Measurements from ENCODE around the gene SLC16A6. TPM values are rescaled to one million over a fixed set of nuclear protein-coding genes. Genes with fewer than 3 reads are reported as not detected.
"Not testable (repeated sequence)": the region's sequence is repeated elsewhere in the genome, so short reads cannot be mapped to it uniquely, and the experiment has no call there.

Gene SLC16A6
- total and polyA plus RNA-seq, 2 experiments from 2014 or later, result 0.16 to 0.32 TPM

GRCh38 chr17:68228817-68229570 is 61.9 kb downstream of the SLC16A6 start:
- H3K27me3 ChIP-seq (replicated peaks; ENCODE audit: insufficient read depth), result no peaks in the 10 kb centered on the region
- H3K9me2 ChIP-seq (ENCODE audit: insufficient read depth), result no peaks in the 10 kb centered on the region
- H3K27ac ChIP-seq, result no peak overlapping the region
- no peaks in the 10 kb centered on the region for H3K36me3 ChIP-seq (ENCODE audit: low read depth)
- no peak overlapping the region for H3K4me3 ChIP-seq
- H3K9me3 ChIP-seq (ENCODE audit: low read depth), result no peaks in the 10 kb centered on the region
- in situ Hi-C loops (cut with MboI), result no loop called here
- WGBS, 2 experiments (ENCODE audit: low coverage in 1 of 2, low lambda C conversion rate in 2 of 2, missing lambda C conversion rate in 2 of 2), result 82 to 85% methylated on average over 17 of the region's 17 CpGs
- H2AFZ ChIP-seq, result no peak overlapping the region
- no peak overlapping the region for H3K9ac ChIP-seq
- H3F3A ChIP-seq (ENCODE audit: insufficient read depth), result peaks cover 7% of the 10 kb centered on the region; the same call in 1 of the 2 replicates
- no peaks in the 10 kb centered on the region for H3K4me1 ChIP-seq (ENCODE audit: insufficient read depth)
- DNase-seq, result no peak
- no peaks in the 10 kb centered on the region for H4K20me1 ChIP-seq (ENCODE audit: insufficient read depth)
- no peaks in the 10 kb centered on the region for H3K79me2 ChIP-seq (ENCODE audit: insufficient read depth)
- no peak for TF ChIP-seq EZH2 (IDR thresholded peaks at IDR 0.05; ENCODE audit: insufficient read depth, poor library complexity, severe bottlenecking)
- no peak for TF ChIP-seq EZH2phosphoT487 (IDR thresholded peaks at IDR 0.05; ENCODE audit: insufficient read depth, low read depth)
- H3K4me2 ChIP-seq (ENCODE audit: unreplicated experiment), result no peak overlapping the region

- H3K4me1 ChIP-seq (ENCODE audit: insufficient read depth); H3K36me3 ChIP-seq (ENCODE audit: low read depth); H3K4me2 ChIP-seq (ENCODE audit: unreplicated experiment); H4K20me1 ChIP-seq (ENCODE audit: insufficient read depth); H3K27me3 ChIP-seq (replicated peaks; ENCODE audit: insufficient read depth); H3K79me2 ChIP-seq (ENCODE audit: insufficient read depth); H3K27ac ChIP-seq; H3K9me3 ChIP-seq (ENCODE audit: low read depth); H3K4me3 ChIP-seq; H3F3A ChIP-seq (ENCODE audit: insufficient read depth); H2AFZ ChIP-seq; H3K9ac ChIP-seq; in situ Hi-C loops (cut with MboI); H3K9me2 ChIP-seq (ENCODE audit: insufficient read depth); DNase-seq: not testable (repeated sequence)
- WGBS, 2 experiments (ENCODE audit: low coverage in 1 of 2, low lambda C conversion rate in 2 of 2, missing lambda C conversion rate in 2 of 2), result 90 to 91% methylated on average over 9 of the region's 9 CpGs
These were observed 62.8 kb downstream of the SLC16A6 start for GRCh38 chr17:68228039-68228680.

GRCh38 chr17:68225055-68225454 is 65.9 kb downstream of the SLC16A6 start:
- H3K27me3 ChIP-seq (replicated peaks; ENCODE audit: insufficient read depth); DNase-seq; H3F3A ChIP-seq (ENCODE audit: insufficient read depth); H3K9ac ChIP-seq; H3K9me3 ChIP-seq (ENCODE audit: low read depth); H3K9me2 ChIP-seq (ENCODE audit: insufficient read depth); H3K4me3 ChIP-seq; H3K27ac ChIP-seq; H2AFZ ChIP-seq; H3K79me2 ChIP-seq (ENCODE audit: insufficient read depth); H3K4me1 ChIP-seq (ENCODE audit: insufficient read depth); in situ Hi-C loops (cut with MboI); H3K4me2 ChIP-seq (ENCODE audit: unreplicated experiment); H3K36me3 ChIP-seq (ENCODE audit: low read depth); H4K20me1 ChIP-seq (ENCODE audit: insufficient read depth): not testable (repeated sequence)
- 71 to 74% methylated on average over 4 of the region's 4 CpGs for WGBS, 2 experiments (ENCODE audit: low coverage in 1 of 2, low lambda C conversion rate in 2 of 2, missing lambda C conversion rate in 2 of 2)

GRCh38 chr17:68222606-68223005 is 68.3 kb downstream of the SLC16A6 start:
- Histone ChIP-seq H3K4me1 (ENCODE audit: insufficient read depth) (no peaks in the 10 kb centered on the region), H3K36me3 (ENCODE audit: low read depth) (no peaks in the 10 kb centered on the region), H3F3A (ENCODE audit: insufficient read depth) (no peaks in the 10 kb centered on the region), H3K9ac (no peak overlapping the region), H3K4me3 (no peak overlapping the region), H4K20me1 (ENCODE audit: insufficient read depth) (no peaks in the 10 kb centered on the region), H3K4me2 (ENCODE audit: unreplicated experiment) (no peak overlapping the region), H3K9me2 (ENCODE audit: insufficient read depth) (no peaks in the 10 kb centered on the region), H2AFZ (no peak overlapping the region), H3K9me3 (ENCODE audit: low read depth) (no peaks in the 10 kb centered on the region), H3K27me3 (replicated peaks; ENCODE audit: insufficient read depth) (no peaks in the 10 kb centered on the region), H3K27ac (no peak overlapping the region), H3K79me2 (ENCODE audit: insufficient read depth) (no peaks in the 10 kb centered on the region)
- in situ Hi-C loops (cut with MboI), result no loop called here
- WGBS, 2 experiments (ENCODE audit: low coverage in 1 of 2, low lambda C conversion rate in 2 of 2, missing lambda C conversion rate in 2 of 2), result 91% methylated on average over 8 of the region's 8 CpGs
- no peak for DNase-seq
- TF ChIP-seq EZH2 (IDR thresholded peaks at IDR 0.05; ENCODE audit: insufficient read depth, poor library complexity, severe bottlenecking), result no peak
- TF ChIP-seq EZH2phosphoT487 (IDR thresholded peaks at IDR 0.05; ENCODE audit: insufficient read depth, low read depth), result no peak

All from GM23248 (cell line).